Uterus (tissue), 2 donors: ENCODE measurements around the gene GRK5.

ENCODE experiments used
- CTCF ChIP-seq, 4 experiments: fragments of 200-600 bp in 2 of 4; fragments of 450-650 bp in 2 of 4; sonication (generic) in 2 of 4; IDR thresholded peaks; one replicate each; pipeline ENCODE4 v1.5.1; 2016 to 2019; ENCODE audit warnings: antibody characterized with exemption in 4 of 4, mild to moderate bottlenecking in 2 of 4, moderate library complexity in 1 of 4
- POLR2A ChIP-seq, 2 donors: fragments of 450-650 bp; IDR thresholded peaks; one replicate each; pipeline ENCODE4 v1.6.1; 2016; ENCODE audit warnings: antibody characterized with exemption in 2 of 2, mild to moderate bottlenecking in 1 of 2, moderate library complexity in 1 of 2

- TF ChIP-seq POLR2A (IDR thresholded peaks at IDR 0.05) (no peak), CTCF (IDR thresholded peaks at IDR 0.05) (no peak)
Observed at GRCh38 chr10:119320981-119321380, 113.6 kb downstream of the GRK5 start.
